ENCODE results near the gene PRKCE.

PRKCE gene

GRCh38 chr2:46023165-46023854 is 371.8 kb downstream of the PRKCE start:
- Histone ChIP-seq H3K4me3 (ENCODE audit: low read depth in 1 of 2, low read length in 2 of 2) (no peak overlapping the region), H3K4me1 (ENCODE audit: control insufficient read depth in 1 of 2, insufficient read depth in 2 of 2, low read length in 2 of 2) (no peaks in the 10 kb centered on the region), H3K36me3 (ENCODE audit: control insufficient read depth in 1 of 2, insufficient read depth in 2 of 2, low read length in 2 of 2) (peaks cover 0 to 2% of the 10 kb centered on the region in 2 donors), H3K9ac (ENCODE audit: low read depth in 1 of 2, low read length in 2 of 2) (no peak overlapping the region), H3K27me3 (ENCODE audit: control insufficient read depth in 1 of 2, insufficient read depth in 2 of 2, low read length in 2 of 2) (no peaks in the 10 kb centered on the region), H3K9me3 (ENCODE audit: control insufficient read depth in 1 of 2, low read length in 2 of 2) (no peaks in the 10 kb centered on the region), H3K27ac (ENCODE audit: low read depth, low read length) (no peak overlapping the region)

DNA sequence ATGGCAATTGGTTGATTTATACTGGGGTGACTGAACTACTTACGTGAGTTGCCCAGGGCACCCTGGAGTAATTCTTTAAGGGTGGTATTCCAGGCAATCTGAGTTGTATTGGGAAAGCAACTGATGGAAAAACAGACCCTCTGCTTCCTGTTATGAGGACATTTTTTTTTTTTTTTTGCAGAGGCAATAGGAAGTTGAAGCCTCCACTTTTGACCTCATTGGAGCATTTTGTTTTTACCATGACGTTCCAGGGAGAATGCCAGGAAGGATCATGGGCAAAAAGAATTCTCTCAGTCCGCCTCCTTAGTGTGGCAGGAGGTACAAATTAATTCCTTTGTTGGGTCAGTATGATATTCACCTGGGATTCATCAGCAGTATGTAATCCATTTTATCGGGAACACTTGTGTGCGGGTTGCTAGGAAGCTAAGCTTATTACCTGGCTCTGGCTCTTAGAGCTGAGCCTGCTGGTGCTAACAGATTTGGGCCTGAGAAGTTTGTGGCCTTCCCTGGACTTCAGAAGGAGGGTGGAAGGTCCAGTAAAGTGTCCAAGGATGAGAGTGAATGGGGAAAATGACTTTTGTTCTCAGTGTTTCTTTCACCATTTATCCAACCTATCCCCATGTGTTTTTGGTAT is 372.8 kb downstream of the PRKCE start:
- H3K27ac ChIP-seq (ENCODE audit: low read depth, low read length) = no peak overlapping the region
- H3K9ac ChIP-seq (ENCODE audit: low read depth in 1 of 2, low read length in 2 of 2) = no peak overlapping the region
- H3K4me3 ChIP-seq (ENCODE audit: low read depth in 1 of 2, low read length in 2 of 2) = no peak overlapping the region
- H3K27me3 ChIP-seq (ENCODE audit: control insufficient read depth in 1 of 2, insufficient read depth in 2 of 2, low read length in 2 of 2) = no peaks in the 10 kb centered on the region
- no peaks in the 10 kb centered on the region for H3K9me3 ChIP-seq (ENCODE audit: control insufficient read depth in 1 of 2, low read length in 2 of 2)
- H3K36me3 ChIP-seq (ENCODE audit: control insufficient read depth in 1 of 2, insufficient read depth in 2 of 2, low read length in 2 of 2) = peaks cover 0 to 2% of the 10 kb centered on the region in 2 donors
- no peaks in the 10 kb centered on the region for H3K4me1 ChIP-seq (ENCODE audit: control insufficient read depth in 1 of 2, insufficient read depth in 2 of 2, low read length in 2 of 2)

DNA sequence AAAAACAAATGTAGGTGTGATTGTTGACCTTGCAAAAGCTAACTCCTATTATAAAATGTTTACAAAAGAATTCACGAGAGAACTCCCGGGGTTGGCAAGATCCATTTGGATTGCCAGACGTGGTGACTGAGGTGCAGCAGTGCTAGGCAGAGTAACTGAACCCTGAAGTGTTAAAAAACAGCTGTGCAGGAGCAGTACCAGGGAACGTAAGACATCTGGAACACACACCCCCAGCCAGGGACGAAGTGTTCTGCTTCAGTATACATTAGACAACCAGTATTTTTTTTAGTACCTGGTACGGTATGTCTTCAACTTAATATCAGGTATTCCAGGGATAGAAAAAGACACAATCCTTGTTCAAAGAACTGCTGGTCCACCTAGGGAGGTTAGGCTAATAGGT is 373.6 kb downstream of the PRKCE start:
- Histone ChIP-seq H3K4me3 (ENCODE audit: low read depth in 1 of 2, low read length in 2 of 2) (no peak overlapping the region), H3K27me3 (ENCODE audit: control insufficient read depth in 1 of 2, insufficient read depth in 2 of 2, low read length in 2 of 2) (no peaks in the 10 kb centered on the region), H3K9me3 (ENCODE audit: control insufficient read depth in 1 of 2, low read length in 2 of 2) (no peaks in the 10 kb centered on the region), H3K4me1 (ENCODE audit: control insufficient read depth in 1 of 2, insufficient read depth in 2 of 2, low read length in 2 of 2) (no peaks in the 10 kb centered on the region), H3K9ac (ENCODE audit: low read depth in 1 of 2, low read length in 2 of 2) (no peak overlapping the region), H3K36me3 (ENCODE audit: control insufficient read depth in 1 of 2, insufficient read depth in 2 of 2, low read length in 2 of 2) (peaks cover 0 to 2% of the 10 kb centered on the region in 2 donors), H3K27ac (ENCODE audit: low read depth, low read length) (no peak overlapping the region)

DNA sequence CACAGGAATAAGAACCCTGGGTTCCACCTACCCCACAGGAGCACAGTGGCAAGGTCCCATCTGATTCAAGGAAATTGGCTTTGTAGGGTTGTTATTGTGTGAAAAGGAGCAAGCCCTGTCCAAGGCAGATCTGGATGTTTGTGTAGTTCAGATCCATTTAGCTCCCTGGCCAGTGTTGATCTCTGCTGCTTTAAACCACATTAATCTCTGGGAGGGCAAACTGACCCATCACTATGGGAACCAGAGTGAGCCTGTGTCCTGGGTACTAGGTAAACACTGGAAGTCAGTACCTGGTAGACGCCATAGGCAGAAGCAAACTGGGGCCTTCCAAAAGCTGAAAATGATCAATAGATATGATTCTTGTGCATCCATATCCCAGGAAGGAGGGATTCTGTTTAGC is 374.2 kb downstream of the PRKCE start:
- no peak overlapping the region for H3K4me3 ChIP-seq (ENCODE audit: low read depth in 1 of 2, low read length in 2 of 2)
- peaks cover 0 to 2% of the 10 kb centered on the region in 2 donors for H3K36me3 ChIP-seq (ENCODE audit: control insufficient read depth in 1 of 2, insufficient read depth in 2 of 2, low read length in 2 of 2)
- H3K27me3 ChIP-seq (ENCODE audit: control insufficient read depth in 1 of 2, insufficient read depth in 2 of 2, low read length in 2 of 2) = no peaks in the 10 kb centered on the region
- H3K27ac ChIP-seq (ENCODE audit: low read depth, low read length) = no peak overlapping the region
- H3K4me1 ChIP-seq (ENCODE audit: control insufficient read depth in 1 of 2, insufficient read depth in 2 of 2, low read length in 2 of 2) = no peaks in the 10 kb centered on the region
- no peak overlapping the region for H3K9ac ChIP-seq (ENCODE audit: low read depth in 1 of 2, low read length in 2 of 2)
- no peaks in the 10 kb centered on the region for H3K9me3 ChIP-seq (ENCODE audit: control insufficient read depth in 1 of 2, low read length in 2 of 2)

- Histone ChIP-seq H3K27me3 (ENCODE audit: control insufficient read depth in 1 of 2, insufficient read depth in 2 of 2, low read length in 2 of 2) (no peaks in the 10 kb centered on the region), H3K27ac (ENCODE audit: low read depth, low read length) (no peak overlapping the region), H3K9me3 (ENCODE audit: control insufficient read depth in 1 of 2, low read length in 2 of 2) (no peaks in the 10 kb centered on the region), H3K36me3 (ENCODE audit: control insufficient read depth in 1 of 2, insufficient read depth in 2 of 2, low read length in 2 of 2) (no peaks in the 10 kb centered on the region), H3K4me3 (ENCODE audit: low read depth in 1 of 2, low read length in 2 of 2) (no peak overlapping the region), H3K9ac (ENCODE audit: low read depth in 1 of 2, low read length in 2 of 2) (no peak overlapping the region), H3K4me1 (ENCODE audit: control insufficient read depth in 1 of 2, insufficient read depth in 2 of 2, low read length in 2 of 2) (no peaks in the 10 kb centered on the region)
These were observed 375.0 kb downstream of the PRKCE start for GRCh38 chr2:46026431-46026830.

DNA sequence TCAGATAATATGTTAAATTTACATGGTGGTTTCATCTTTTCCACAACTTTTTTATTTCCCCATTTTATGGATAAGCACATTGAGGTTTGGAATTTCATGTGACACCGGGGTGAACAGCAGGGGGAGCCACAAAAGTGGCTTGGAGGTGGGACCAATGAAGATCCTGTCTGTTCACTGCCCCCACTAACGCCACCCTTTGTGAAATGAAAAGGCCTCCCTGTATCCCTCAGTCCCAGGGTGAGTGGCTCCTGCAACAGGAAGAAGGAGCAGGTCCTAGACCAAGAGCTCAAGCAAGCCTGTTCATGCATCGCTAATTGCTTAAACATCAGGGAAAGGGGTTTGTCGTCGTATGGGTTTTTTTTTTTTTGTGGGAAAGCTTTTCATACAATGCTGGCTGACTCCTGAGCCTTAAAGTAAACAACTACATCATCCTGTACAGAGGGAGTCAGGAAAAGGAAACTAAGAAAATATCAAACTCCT is 377.9 kb downstream of the PRKCE start:
- H3K9ac ChIP-seq (ENCODE audit: low read depth in 1 of 2, low read length in 2 of 2) = no peak overlapping the region

DNA sequence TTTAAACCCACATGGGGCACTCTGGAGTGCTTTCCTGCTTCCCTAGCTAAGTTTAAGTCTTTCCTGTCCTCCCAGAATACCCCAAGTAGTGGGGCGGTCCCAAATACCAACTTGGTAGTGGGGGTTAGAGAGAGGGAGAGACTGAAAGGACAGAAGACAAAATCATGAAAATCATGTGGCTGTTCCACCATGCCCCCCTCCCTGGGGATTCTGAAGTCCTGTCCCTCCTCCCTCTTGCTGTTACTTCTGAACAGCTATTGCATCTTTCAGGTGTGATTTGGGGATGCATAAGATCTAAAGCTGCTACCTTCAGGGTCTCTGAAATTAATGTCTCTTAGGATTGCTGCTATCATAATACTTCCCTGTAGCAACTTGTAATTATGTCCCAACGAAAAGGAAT is 378.9 kb downstream of the PRKCE start:
- Histone ChIP-seq H3K27me3 (ENCODE audit: control insufficient read depth in 1 of 2, insufficient read depth in 2 of 2, low read length in 2 of 2) (no peaks in the 10 kb centered on the region), H3K27ac (ENCODE audit: low read depth, low read length) (no peak overlapping the region), H3K36me3 (ENCODE audit: control insufficient read depth in 1 of 2, insufficient read depth in 2 of 2, low read length in 2 of 2) (no peaks in the 10 kb centered on the region), H3K9ac (ENCODE audit: low read depth in 1 of 2, low read length in 2 of 2) (no peak overlapping the region), H3K9me3 (ENCODE audit: control insufficient read depth in 1 of 2, low read length in 2 of 2) (no peaks in the 10 kb centered on the region), H3K4me3 (ENCODE audit: low read depth in 1 of 2, low read length in 2 of 2) (no peak overlapping the region), H3K4me1 (ENCODE audit: control insufficient read depth in 1 of 2, insufficient read depth in 2 of 2, low read length in 2 of 2) (peaks cover 0 to 5% of the 10 kb centered on the region in 2 donors)

More for the DNA sequence above, 377.9 kb downstream of the PRKCE start:
- no peak overlapping the region for H3K4me3 ChIP-seq (ENCODE audit: low read depth in 1 of 2, low read length in 2 of 2)
- no peaks in the 10 kb centered on the region for H3K9me3 ChIP-seq (ENCODE audit: control insufficient read depth in 1 of 2, low read length in 2 of 2)
- H3K36me3 ChIP-seq (ENCODE audit: control insufficient read depth in 1 of 2, insufficient read depth in 2 of 2, low read length in 2 of 2) = no peaks in the 10 kb centered on the region
- H3K4me1 ChIP-seq (ENCODE audit: control insufficient read depth in 1 of 2, insufficient read depth in 2 of 2, low read length in 2 of 2) = no peaks in the 10 kb centered on the region
- no peak overlapping the region for H3K27ac ChIP-seq (ENCODE audit: low read depth, low read length)
- no peaks in the 10 kb centered on the region for H3K27me3 ChIP-seq (ENCODE audit: control insufficient read depth in 1 of 2, insufficient read depth in 2 of 2, low read length in 2 of 2)

GRCh38 chr2:46032161-46032813 is 380.8 kb downstream of the PRKCE start:
- Histone ChIP-seq H3K27ac (ENCODE audit: low read depth, low read length) (no peak overlapping the region), H3K27me3 (ENCODE audit: control insufficient read depth in 1 of 2, insufficient read depth in 2 of 2, low read length in 2 of 2) (no peaks in the 10 kb centered on the region), H3K36me3 (ENCODE audit: control insufficient read depth in 1 of 2, insufficient read depth in 2 of 2, low read length in 2 of 2) (no peaks in the 10 kb centered on the region), H3K4me3 (ENCODE audit: low read depth in 1 of 2, low read length in 2 of 2) (no peak overlapping the region), H3K9ac (ENCODE audit: low read depth in 1 of 2, low read length in 2 of 2) (no peak overlapping the region), H3K9me3 (ENCODE audit: control insufficient read depth in 1 of 2, low read length in 2 of 2) (no peaks in the 10 kb centered on the region), H3K4me1 (ENCODE audit: control insufficient read depth in 1 of 2, insufficient read depth in 2 of 2, low read length in 2 of 2) (peaks cover 0 to 5% of the 10 kb centered on the region in 2 donors)

DNA sequence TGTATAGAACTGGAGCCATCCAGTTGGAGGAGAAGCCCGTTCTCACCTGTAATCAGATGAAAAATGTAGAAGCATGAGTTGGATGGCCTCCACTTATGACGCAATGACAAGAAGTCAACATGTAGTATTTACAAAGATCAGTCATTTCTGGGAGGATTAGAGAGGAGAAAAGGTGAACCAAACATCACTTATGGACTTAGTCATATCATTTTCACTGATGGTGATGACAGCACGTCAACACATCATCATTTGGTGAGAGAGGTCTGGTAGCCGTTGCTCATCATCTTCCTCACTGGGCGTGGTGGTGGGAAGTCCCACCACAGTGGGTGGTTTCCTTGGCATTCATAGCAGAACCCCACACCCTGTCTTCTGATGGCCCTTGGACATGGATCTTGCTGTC is 381.5 kb downstream of the PRKCE start:
- Histone ChIP-seq H3K27ac (ENCODE audit: low read depth, low read length) (no peak overlapping the region), H3K4me1 (ENCODE audit: control insufficient read depth in 1 of 2, insufficient read depth in 2 of 2, low read length in 2 of 2) (peaks cover 0 to 9% of the 10 kb centered on the region in 2 donors), H3K4me3 (ENCODE audit: low read depth in 1 of 2, low read length in 2 of 2) (no peak overlapping the region), H3K9ac (ENCODE audit: low read depth in 1 of 2, low read length in 2 of 2) (no peak overlapping the region), H3K27me3 (ENCODE audit: control insufficient read depth in 1 of 2, insufficient read depth in 2 of 2, low read length in 2 of 2) (no peaks in the 10 kb centered on the region), H3K36me3 (ENCODE audit: control insufficient read depth in 1 of 2, insufficient read depth in 2 of 2, low read length in 2 of 2) (no peaks in the 10 kb centered on the region), H3K9me3 (ENCODE audit: control insufficient read depth in 1 of 2, low read length in 2 of 2) (no peaks in the 10 kb centered on the region)

DNA sequence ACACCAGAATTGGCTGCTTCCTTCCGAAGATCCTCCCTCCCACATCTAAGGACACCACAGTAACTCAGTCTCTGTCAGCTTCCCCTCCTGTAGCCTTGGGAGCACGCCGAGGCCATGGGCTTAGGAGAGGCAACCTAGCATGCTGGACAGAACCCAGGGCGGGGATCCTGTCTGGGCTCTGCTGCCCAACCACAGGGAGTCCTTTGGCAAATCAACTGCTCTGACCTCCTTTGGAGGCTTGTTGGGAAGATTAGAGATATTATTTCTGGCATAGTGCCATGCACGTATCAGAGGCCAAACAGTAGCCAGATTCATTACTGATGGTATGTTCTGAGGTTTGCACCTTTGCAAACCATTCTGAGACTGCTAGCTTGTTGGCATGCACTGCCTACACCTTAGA is 383.1 kb downstream of the PRKCE start:
- no peak overlapping the region for H3K27ac ChIP-seq (ENCODE audit: low read depth, low read length)
- H3K4me1 ChIP-seq (ENCODE audit: control insufficient read depth in 1 of 2, insufficient read depth in 2 of 2, low read length in 2 of 2) = peaks cover 0 to 17% of the 10 kb centered on the region in 2 donors
- no peaks in the 10 kb centered on the region for H3K27me3 ChIP-seq (ENCODE audit: control insufficient read depth in 1 of 2, insufficient read depth in 2 of 2, low read length in 2 of 2)
- no peak overlapping the region for H3K4me3 ChIP-seq (ENCODE audit: low read depth in 1 of 2, low read length in 2 of 2)
- no peaks in the 10 kb centered on the region for H3K9me3 ChIP-seq (ENCODE audit: control insufficient read depth in 1 of 2, low read length in 2 of 2)
- H3K36me3 ChIP-seq (ENCODE audit: control insufficient read depth in 1 of 2, insufficient read depth in 2 of 2, low read length in 2 of 2) = no peaks in the 10 kb centered on the region
- H3K9ac ChIP-seq (ENCODE audit: low read depth in 1 of 2, low read length in 2 of 2) = no peak overlapping the region
